Vagina (tissue), 2 donors: ENCODE data around the gene NLRC3.

Experiments used
- POLR2A ChIP-seq, 2 donors: fragments of 450-650 bp; IDR thresholded peaks; one replicate each; pipeline ENCODE4 v1.6.1; 2017; ENCODE audit warnings: antibody characterized with exemption in 2 of 2, mild to moderate bottlenecking in 2 of 2, moderate library complexity in 2 of 2
- POLR2AphosphoS5 ChIP-seq, 2 donors: sonication (generic); formaldehyde crosslinking; IDR thresholded peaks; one replicate each; pipeline ENCODE4 v1.9.0; 2017; ENCODE audit warnings: antibody characterized with exemption in 2 of 2, mild to moderate bottlenecking in 2 of 2, low read depth in 1 of 2; ENCODE audit not compliant: insufficient read depth in 1 of 2
- TF ChIP-seq, protein P1 (sequence below), 3 experiments: fragments of 450-650 bp in 2 of 3; fragments of 200-600 bp in 1 of 3; sonication (generic) in 1 of 3; IDR thresholded peaks; one replicate each; pipeline ENCODE4 v1.5.1; 2017 to 2019; ENCODE audit warnings: antibody characterized with exemption in 3 of 3, mild to moderate bottlenecking in 2 of 3, moderate library complexity in 2 of 3

DNA sequence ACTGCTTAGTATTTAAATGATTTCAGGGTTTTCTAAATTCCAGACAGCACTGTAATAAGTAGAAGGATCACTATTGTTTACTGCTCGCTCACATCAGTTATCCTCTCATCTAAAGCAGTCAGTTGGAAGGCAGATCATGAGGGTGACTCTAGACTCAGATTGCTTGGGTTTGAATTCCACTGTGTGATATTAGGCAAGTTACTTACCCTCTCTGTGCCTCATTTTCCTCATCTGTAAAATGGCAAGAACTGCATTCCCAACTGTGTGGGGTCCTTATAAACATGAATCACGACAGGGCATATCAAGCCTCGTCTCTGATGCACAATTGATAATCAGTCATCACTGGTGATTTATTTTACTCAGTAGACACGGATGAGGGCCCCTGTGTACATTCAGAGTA, 61.3 kb downstream of the NLRC3 start:
- TF ChIP-seq, protein P1, sequence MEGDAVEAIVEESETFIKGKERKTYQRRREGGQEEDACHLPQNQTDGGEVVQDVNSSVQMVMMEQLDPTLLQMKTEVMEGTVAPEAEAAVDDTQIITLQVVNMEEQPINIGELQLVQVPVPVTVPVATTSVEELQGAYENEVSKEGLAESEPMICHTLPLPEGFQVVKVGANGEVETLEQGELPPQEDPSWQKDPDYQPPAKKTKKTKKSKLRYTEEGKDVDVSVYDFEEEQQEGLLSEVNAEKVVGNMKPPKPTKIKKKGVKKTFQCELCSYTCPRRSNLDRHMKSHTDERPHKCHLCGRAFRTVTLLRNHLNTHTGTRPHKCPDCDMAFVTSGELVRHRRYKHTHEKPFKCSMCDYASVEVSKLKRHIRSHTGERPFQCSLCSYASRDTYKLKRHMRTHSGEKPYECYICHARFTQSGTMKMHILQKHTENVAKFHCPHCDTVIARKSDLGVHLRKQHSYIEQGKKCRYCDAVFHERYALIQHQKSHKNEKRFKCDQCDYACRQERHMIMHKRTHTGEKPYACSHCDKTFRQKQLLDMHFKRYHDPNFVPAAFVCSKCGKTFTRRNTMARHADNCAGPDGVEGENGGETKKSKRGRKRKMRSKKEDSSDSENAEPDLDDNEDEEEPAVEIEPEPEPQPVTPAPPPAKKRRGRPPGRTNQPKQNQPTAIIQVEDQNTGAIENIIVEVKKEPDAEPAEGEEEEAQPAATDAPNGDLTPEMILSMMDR (IDR thresholded peaks at IDR 0.05) = no peak
- TF ChIP-seq POLR2A (IDR thresholded peaks at IDR 0.05) (no peak), POLR2AphosphoS5 (IDR thresholded peaks at IDR 0.05; ENCODE audit: insufficient read depth in 1 of 2, low read depth in 1 of 2) (no peak)
